SJCRH30 (cell line): ENCODE data around the gene CRYBB1. TPM values are rescaled to one million over a fixed set of nuclear protein-coding genes. Genes with fewer than 3 reads are reported as not detected.

Experiments used
- DNase-seq, 2 experiments: peaks; one replicate each; pipeline ENCODE4 v3.0.0-alpha.2; 2015 to 2020
- H3K27ac ChIP-seq: fragments of 250-450 bp; sonication (Bioruptor Pico); 2 replicates; pipeline ENCODE4 v1.5.1; 2020; ENCODE audit warnings: mild to moderate bottlenecking, moderate library complexity
- H3K27me3 ChIP-seq: fragments of 250-450 bp; sonication (Bioruptor Pico); 2 replicates; pipeline ENCODE4 v1.5.1; 2020; ENCODE audit warnings: mild to moderate bottlenecking, moderate library complexity
- H3K36me3 ChIP-seq: fragments of 250-450 bp; sonication (Bioruptor Pico); 2 replicates; pipeline ENCODE4 v1.5.1; 2020; ENCODE audit warnings: mild to moderate bottlenecking, moderate library complexity
- H3K4me1 ChIP-seq: fragments of 250-450 bp; sonication (Bioruptor Pico); 2 replicates; pipeline ENCODE4 v1.5.1; 2020; ENCODE audit warnings: mild to moderate bottlenecking, moderate library complexity
- H3K4me3 ChIP-seq: fragments of 250-450 bp; sonication (Bioruptor Pico); 2 replicates; pipeline ENCODE4 v1.5.1; 2020; ENCODE audit warnings: mild to moderate bottlenecking, moderate library complexity
- H3K9me3 ChIP-seq: fragments of 250-450 bp; sonication (Bioruptor Pico); replicated peaks from 2 replicates; pipeline ENCODE4 v1.5.1; 2020; ENCODE audit warnings: mild to moderate bottlenecking, moderate library complexity
- total RNA-seq: library from RNA; depleted of rRNA; stranded (reverse); fragments of >200 nt; shearing (Covaris generic); gene quantifications from 2 replicates; pipeline ENCODE4 v1.2.3, GENCODE V29; 2014

The CRYBB1 gene
- total RNA-seq, 1 experiment from 2014 or later = 0.30 TPM

- DNase-seq = peak; percentile 50 to 60
Measured at GRCh38 chr22:26585104-26585790, 32.6 kb downstream of the CRYBB1 start.

GRCh38 chr22:26584010-26584409 is 33.8 kb downstream of the CRYBB1 start:
- peaks cover 8% of the 10 kb centered on the region for H3K4me1 ChIP-seq
- H3K9me3 ChIP-seq = peaks cover 4% of the 10 kb centered on the region; the same call in 1 of the 2 replicates
- no peaks in the 10 kb centered on the region for H3K27me3 ChIP-seq
- no peak overlapping the region for H3K27ac ChIP-seq
- no peak for DNase-seq
- H3K4me3 ChIP-seq = no peak overlapping the region
- peaks cover 3% of the 10 kb centered on the region; the same call in 1 of the 2 replicates for H3K36me3 ChIP-seq

More at GRCh38 chr22:26585104-26585790, 32.6 kb downstream of the CRYBB1 start:
- H3K4me1 ChIP-seq = peaks cover 8% of the 10 kb centered on the region
- H3K27me3 ChIP-seq = no peaks in the 10 kb centered on the region
- no peak overlapping the region for H3K27ac ChIP-seq
- peaks cover 3% of the 10 kb centered on the region; the same call in 1 of the 2 replicates for H3K36me3 ChIP-seq
- H3K4me3 ChIP-seq = no peak overlapping the region
- H3K9me3 ChIP-seq = peaks cover 4% of the 10 kb centered on the region; the same call in 1 of the 2 replicates

- DNase-seq = no peak
- Histone ChIP-seq H3K27me3 (no peaks in the 10 kb centered on the region), H3K36me3 (peaks cover 3% of the 10 kb centered on the region; the same call in 1 of the 2 replicates)
Measured at GRCh38 chr22:26581633-26582168, 36.1 kb downstream of the CRYBB1 start.

GRCh38 chr22:26581026-26581425 is 36.8 kb downstream of the CRYBB1 start:
- Histone ChIP-seq H3K4me3 (no peak overlapping the region), H3K27ac (no peak overlapping the region), H3K27me3 (no peaks in the 10 kb centered on the region), H3K9me3 (no peaks in the 10 kb centered on the region), H3K36me3 (peaks cover 3% of the 10 kb centered on the region; the same call in 1 of the 2 replicates), H3K4me1 (peaks cover 8% of the 10 kb centered on the region)
- DNase-seq = no peak

More at GRCh38 chr22:26581633-26582168, 36.1 kb downstream of the CRYBB1 start:
- Histone ChIP-seq H3K4me3 (no peak overlapping the region), H3K27ac (no peak overlapping the region), H3K9me3 (no peaks in the 10 kb centered on the region), H3K4me1 (peaks cover 8% of the 10 kb centered on the region)

GRCh38 chr22:26580240-26580962 is 37.4 kb downstream of the CRYBB1 start:
- H3K27ac ChIP-seq = no peak overlapping the region

GRCh38 chr22:26579331-26579886 is 38.4 kb downstream of the CRYBB1 start:
- no peaks in the 10 kb centered on the region for H3K27me3 ChIP-seq
- H3K4me1 ChIP-seq = no peaks in the 10 kb centered on the region
- H3K9me3 ChIP-seq = no peaks in the 10 kb centered on the region
- H3K4me3 ChIP-seq = no peak overlapping the region
- no peak overlapping the region for H3K27ac ChIP-seq
- no peak for DNase-seq
- H3K36me3 ChIP-seq = peaks cover 3% of the 10 kb centered on the region; the same call in 1 of the 2 replicates

More at GRCh38 chr22:26580240-26580962, 37.4 kb downstream of the CRYBB1 start:
- no peaks in the 10 kb centered on the region for H3K27me3 ChIP-seq
- H3K4me3 ChIP-seq = no peak overlapping the region
- no peaks in the 10 kb centered on the region for H3K9me3 ChIP-seq
- peaks cover 7% of the 10 kb centered on the region for H3K4me1 ChIP-seq
- no peak for DNase-seq
- peaks cover 3% of the 10 kb centered on the region; the same call in 1 of the 2 replicates for H3K36me3 ChIP-seq

- no peak overlapping the region for H3K27ac ChIP-seq
- no peak overlapping the region for H3K4me3 ChIP-seq
- no peaks in the 10 kb centered on the region for H3K4me1 ChIP-seq
- H3K9me3 ChIP-seq = no peaks in the 10 kb centered on the region
- DNase-seq = no peak
- no peaks in the 10 kb centered on the region for H3K27me3 ChIP-seq
- peaks cover 3% of the 10 kb centered on the region; the same call in 1 of the 2 replicates for H3K36me3 ChIP-seq
Measured at GRCh38 chr22:26577081-26577480, 40.7 kb downstream of the CRYBB1 start.

GRCh38 chr22:26576026-26576680 is 41.7 kb downstream of the CRYBB1 start:
- no peak for DNase-seq
- Histone ChIP-seq H3K27ac (no peak overlapping the region), H3K36me3 (peaks cover under 1% of the 10 kb centered on the region; the same call in 1 of the 2 replicates), H3K27me3 (no peaks in the 10 kb centered on the region), H3K4me1 (no peaks in the 10 kb centered on the region), H3K9me3 (no peaks in the 10 kb centered on the region), H3K4me3 (no peak overlapping the region)

- no peaks in the 10 kb centered on the region for H3K27me3 ChIP-seq
- H3K4me3 ChIP-seq = no peak overlapping the region
- no peaks in the 10 kb centered on the region for H3K9me3 ChIP-seq
- H3K27ac ChIP-seq = no peak overlapping the region
- no peak for DNase-seq
- no peaks in the 10 kb centered on the region for H3K4me1 ChIP-seq
- H3K36me3 ChIP-seq = no peaks in the 10 kb centered on the region
Measured at GRCh38 chr22:26574001-26574723, 43.7 kb downstream of the CRYBB1 start.

- Histone ChIP-seq H3K4me3 (no peak overlapping the region), H3K36me3 (no peaks in the 10 kb centered on the region), H3K27ac (no peak overlapping the region), H3K4me1 (no peaks in the 10 kb centered on the region), H3K9me3 (no peaks in the 10 kb centered on the region), H3K27me3 (no peaks in the 10 kb centered on the region)
- no peak for DNase-seq
Measured at GRCh38 chr22:26573026-26573662, 44.7 kb downstream of the CRYBB1 start.

GRCh38 chr22:26570864-26571525 is 46.8 kb downstream of the CRYBB1 start:
- no peaks in the 10 kb centered on the region for H3K27me3 ChIP-seq
- H3K36me3 ChIP-seq = no peaks in the 10 kb centered on the region
- no peak overlapping the region for H3K27ac ChIP-seq
- H3K4me1 ChIP-seq = no peaks in the 10 kb centered on the region
- no peaks in the 10 kb centered on the region for H3K9me3 ChIP-seq
- H3K4me3 ChIP-seq = no peak overlapping the region
- DNase-seq = no peak

- no peaks in the 10 kb centered on the region for H3K27me3 ChIP-seq
Measured at GRCh38 chr22:26570115-26570514, 47.7 kb downstream of the CRYBB1 start.

GRCh38 chr22:26568207-26568706 is 49.6 kb downstream of the CRYBB1 start:
- no peaks in the 10 kb centered on the region for H3K27me3 ChIP-seq
- no peaks in the 10 kb centered on the region for H3K36me3 ChIP-seq
- H3K27ac ChIP-seq = no peak overlapping the region
- H3K4me3 ChIP-seq = no peak overlapping the region
- H3K4me1 ChIP-seq = no peaks in the 10 kb centered on the region
- H3K9me3 ChIP-seq = no peaks in the 10 kb centered on the region
- no peak for DNase-seq

More at GRCh38 chr22:26570115-26570514, 47.7 kb downstream of the CRYBB1 start:
- no peaks in the 10 kb centered on the region for H3K9me3 ChIP-seq
- no peaks in the 10 kb centered on the region for H3K4me1 ChIP-seq
- no peaks in the 10 kb centered on the region for H3K36me3 ChIP-seq
- no peak overlapping the region for H3K4me3 ChIP-seq
- DNase-seq = no peak
- H3K27ac ChIP-seq = no peak overlapping the region
